Kidney capillary endothelial cell (primary cell): Measurements from ENCODE around the gene RSU1.

Experiments
- DNase-seq: peaks from one replicate; pipeline ENCODE4 v3.0.0-alpha.2; 2018; ENCODE audit warnings: low spot score

The RSU1 gene

GRCh38 chr10:16741540-16741939 lies 75.7 kb downstream of the RSU1 start:
- DNase-seq: no peak

- no peak for DNase-seq
Measured at GRCh38 chr10:16737420-16737819, 79.8 kb downstream of the RSU1 start.

- DNase-seq: no peak
Measured at GRCh38 chr10:16735671-16736070, 81.6 kb downstream of the RSU1 start.

GRCh38 chr10:16732376-16732775 lies 84.8 kb downstream of the RSU1 start:
- no peak for DNase-seq

- DNase-seq: no peak
Measured at GRCh38 chr10:16728266-16728665, 89.0 kb downstream of the RSU1 start.

- DNase-seq: no peak
Measured at GRCh38 chr10:16727666-16728065, 89.6 kb downstream of the RSU1 start.

- no peak for DNase-seq
Measured at GRCh38 chr10:16724509-16724908, 92.7 kb downstream of the RSU1 start.

GRCh38 chr10:16720812-16721211 lies 96.4 kb downstream of the RSU1 start:
- DNase-seq: no peak

- no peak for DNase-seq
Measured at GRCh38 chr10:16717622-16718395, 99.4 kb downstream of the RSU1 start.

GRCh38 chr10:16716051-16716450 lies 101.2 kb downstream of the RSU1 start:
- DNase-seq: no peak

- no peak for DNase-seq
Measured at GRCh38 chr10:16713290-16713689, 103.9 kb downstream of the RSU1 start.

GRCh38 chr10:16712883-16713282 lies 104.3 kb downstream of the RSU1 start:
- DNase-seq: no peak

GRCh38 chr10:16700331-16700730 lies 116.9 kb downstream of the RSU1 start:
- DNase-seq: no peak

GRCh38 chr10:16699435-16700057 lies 117.7 kb downstream of the RSU1 start:
- no peak for DNase-seq

- DNase-seq: no peak
Measured at GRCh38 chr10:16698461-16698860, 118.8 kb downstream of the RSU1 start.

- no peak for DNase-seq
Measured at GRCh38 chr10:16690417-16690816, 126.8 kb downstream of the RSU1 start.

- DNase-seq: no peak
Measured at GRCh38 chr10:16689696-16690095, 127.5 kb downstream of the RSU1 start.

- no peak for DNase-seq
Measured at GRCh38 chr10:16689227-16689626, 128.0 kb downstream of the RSU1 start.

- no peak for DNase-seq
Measured at GRCh38 chr10:16686054-16686902, 130.9 kb downstream of the RSU1 start.

GRCh38 chr10:16685551-16685950 lies 131.7 kb downstream of the RSU1 start:
- no peak for DNase-seq

- DNase-seq: no peak
Measured at GRCh38 chr10:16681521-16681920, 135.7 kb downstream of the RSU1 start.

- DNase-seq: no peak
Measured at GRCh38 chr10:16679511-16679910, 137.7 kb downstream of the RSU1 start.

- no peak for DNase-seq
Measured at GRCh38 chr10:16675334-16675733, 141.9 kb downstream of the RSU1 start.
